ENCODE measurements around the gene BAG1. TPM values are rescaled to one million over a fixed set of nuclear protein-coding genes. Genes with fewer than 3 reads are reported as not detected.

BAG1 gene
- total and polyA plus RNA-seq, 2 experiments from 2014 or later: 248 to 270 TPM

- Histone ChIP-seq H3K27ac (no peak overlapping the region), H3K4me3 (no peak overlapping the region), H3K4me1 (ENCODE audit: low read depth) (no peaks in the 10 kb centered on the region), H3K27me3 (no peaks in the 10 kb centered on the region), H3K36me3 (no peaks in the 10 kb centered on the region), H3K9me3 (ENCODE audit: low read depth) (no peaks in the 10 kb centered on the region)
- no peak for DNase-seq (ENCODE audit: low read depth in 1 of 2, low spot score in 1 of 2)
- no peak for TF ChIP-seq CTCF (IDR thresholded peaks at IDR 0.05; ENCODE audit: low read depth, low read length)
These were observed 33.5 kb downstream of the BAG1 start for GRCh38 chr9:33230756-33231622.

GRCh38 chr9:33229359-33230114 lies 35.0 kb downstream of the BAG1 start:
- Histone ChIP-seq H3K4me1 (ENCODE audit: low read depth) (no peaks in the 10 kb centered on the region), H3K36me3 (no peaks in the 10 kb centered on the region), H3K27me3 (no peaks in the 10 kb centered on the region), H3K27ac (no peak overlapping the region), H3K9me3 (ENCODE audit: low read depth) (no peaks in the 10 kb centered on the region), H3K4me3 (no peak overlapping the region)
- TF ChIP-seq CTCF (IDR thresholded peaks at IDR 0.05; ENCODE audit: low read depth, low read length): no peak
- DNase-seq (ENCODE audit: low read depth in 1 of 2, low spot score in 1 of 2): no peak

DNA sequence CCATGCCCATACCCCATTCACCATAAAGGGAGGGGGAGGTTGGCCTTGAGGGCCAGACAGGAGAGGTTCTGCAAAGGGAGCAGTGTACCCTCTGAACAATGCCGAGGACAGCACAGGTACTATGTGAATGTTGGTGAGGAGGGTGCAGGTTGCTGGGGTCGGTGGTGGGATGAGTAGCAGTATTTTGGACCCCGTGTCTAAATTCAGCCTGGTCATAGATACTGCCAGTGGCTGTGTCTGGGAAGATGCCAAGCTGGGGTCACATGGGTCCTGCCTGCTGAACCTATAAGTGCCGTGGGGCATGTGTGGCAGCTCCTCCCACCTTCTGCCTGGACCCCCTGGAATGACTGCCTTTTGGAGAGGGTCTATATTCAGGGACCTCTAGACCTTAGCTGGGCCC lies 35.9 kb downstream of the BAG1 start:
- no peak for TF ChIP-seq CTCF (IDR thresholded peaks at IDR 0.05; ENCODE audit: low read depth, low read length)
- Histone ChIP-seq H3K4me3 (no peak overlapping the region), H3K36me3 (no peaks in the 10 kb centered on the region), H3K4me1 (ENCODE audit: low read depth) (no peaks in the 10 kb centered on the region), H3K27me3 (no peaks in the 10 kb centered on the region), H3K9me3 (ENCODE audit: low read depth) (no peaks in the 10 kb centered on the region), H3K27ac (no peak overlapping the region)
- no peak for DNase-seq (ENCODE audit: low read depth in 1 of 2, low spot score in 1 of 2)

GRCh38 chr9:33227741-33228140 lies 36.8 kb downstream of the BAG1 start:
- no peaks in the 10 kb centered on the region for H3K27me3 ChIP-seq
- no peak for DNase-seq (ENCODE audit: low read depth in 1 of 2, low spot score in 1 of 2)
- H3K4me1 ChIP-seq (ENCODE audit: low read depth): no peaks in the 10 kb centered on the region
- H3K36me3 ChIP-seq: no peaks in the 10 kb centered on the region
- no peak overlapping the region for H3K27ac ChIP-seq
- TF ChIP-seq CTCF (IDR thresholded peaks at IDR 0.05; ENCODE audit: low read depth, low read length): no peak
- no peak overlapping the region for H3K4me3 ChIP-seq
- no peaks in the 10 kb centered on the region for H3K9me3 ChIP-seq (ENCODE audit: low read depth)

DNA sequence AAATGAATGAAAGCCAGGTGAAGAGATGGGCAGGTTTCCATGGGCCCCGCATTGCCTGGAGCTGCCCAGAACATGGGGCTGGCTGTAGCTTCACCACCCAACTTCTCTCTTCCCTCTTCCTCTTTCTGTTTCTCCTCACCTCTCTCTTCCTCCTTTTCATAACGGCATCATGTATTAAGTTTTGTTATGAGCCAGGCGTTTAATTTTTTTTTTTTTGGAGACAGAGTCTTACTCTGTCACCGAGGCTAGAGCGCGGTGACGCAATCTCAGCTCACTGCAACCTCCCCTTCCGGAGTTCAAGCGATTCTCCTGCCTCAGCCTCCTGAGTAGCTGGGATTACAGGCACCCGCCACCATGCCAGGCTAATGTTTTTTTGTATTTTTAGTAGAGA lies 37.5 kb downstream of the BAG1 start:
- Histone ChIP-seq H3K27ac (no peak overlapping the region), H3K9me3 (ENCODE audit: low read depth) (no peaks in the 10 kb centered on the region), H3K36me3 (no peaks in the 10 kb centered on the region), H3K4me3 (no peak overlapping the region), H3K27me3 (no peaks in the 10 kb centered on the region), H3K4me1 (ENCODE audit: low read depth) (no peaks in the 10 kb centered on the region)
- TF ChIP-seq CTCF (IDR thresholded peaks at IDR 0.05; ENCODE audit: low read depth, low read length): no peak
- no peak for DNase-seq (ENCODE audit: low read depth in 1 of 2, low spot score in 1 of 2)

All from cardiac muscle cell (in vitro differentiated cells and primary cell).